AG09309 (cell line): ENCODE measurements around the gene SFMBT2.
"Not testable (repeated sequence)": the region's sequence is repeated elsewhere in the genome, so short reads cannot be mapped to it uniquely, and the experiment has no call there.

Experiments
- DNase-seq: peaks from one replicate; pipeline ENCODE4 v3.0.0-alpha.2; 2010; ENCODE audit warnings: low read depth
- H3K4me3 ChIP-seq: 2 replicates; pipeline ENCODE4 v1.5.1; 2011; ENCODE audit warnings: mild to moderate bottlenecking, low read depth, low read length, moderate library complexity; ENCODE audit not compliant: control insufficient read depth
- CTCF ChIP-seq: IDR thresholded peaks from 2 replicates; pipeline ENCODE4 v1.5.1; 2011; ENCODE audit warnings: mild to moderate bottlenecking, low read depth, low read length, inconsistent platforms; ENCODE audit not compliant: insufficient read depth, control insufficient read depth; ENCODE audit errors: missing control alignments

SFMBT2 gene

GRCh38 chr10:7193369-7193768, 217.5 kb downstream of the SFMBT2 start:
- DNase-seq: no peak
- H3K4me3 ChIP-seq: no peak overlapping the region
- TF ChIP-seq CTCF: no peak

GRCh38 chr10:7192831-7193361, 217.9 kb downstream of the SFMBT2 start:
- DNase-seq: no peak
- TF ChIP-seq CTCF: no peak
- no peak overlapping the region for H3K4me3 ChIP-seq

GRCh38 chr10:7192061-7192460, 218.8 kb downstream of the SFMBT2 start:
- no peak for TF ChIP-seq CTCF
- no peak overlapping the region for H3K4me3 ChIP-seq
- DNase-seq: no peak

GRCh38 chr10:7190772-7191171, 220.1 kb downstream of the SFMBT2 start:
- not testable (repeated sequence) for H3K4me3 ChIP-seq, DNase-seq

GRCh38 chr10:7189909-7190308, 220.9 kb downstream of the SFMBT2 start:
- DNase-seq: no peak

GRCh38 chr10:7188456-7189050, 222.3 kb downstream of the SFMBT2 start:
- TF ChIP-seq CTCF: no peak
- no peak for DNase-seq
- no peak overlapping the region for H3K4me3 ChIP-seq

More at GRCh38 chr10:7189909-7190308, 220.9 kb downstream of the SFMBT2 start:
- TF ChIP-seq CTCF: no peak
- no peak overlapping the region for H3K4me3 ChIP-seq

- TF ChIP-seq CTCF: no peak
- H3K4me3 ChIP-seq: no peak overlapping the region
- no peak for DNase-seq
These were observed 224.3 kb downstream of the SFMBT2 start for GRCh38 chr10:7186387-7187018.
